ENCODE results near the gene ADGRD1.

DNA sequence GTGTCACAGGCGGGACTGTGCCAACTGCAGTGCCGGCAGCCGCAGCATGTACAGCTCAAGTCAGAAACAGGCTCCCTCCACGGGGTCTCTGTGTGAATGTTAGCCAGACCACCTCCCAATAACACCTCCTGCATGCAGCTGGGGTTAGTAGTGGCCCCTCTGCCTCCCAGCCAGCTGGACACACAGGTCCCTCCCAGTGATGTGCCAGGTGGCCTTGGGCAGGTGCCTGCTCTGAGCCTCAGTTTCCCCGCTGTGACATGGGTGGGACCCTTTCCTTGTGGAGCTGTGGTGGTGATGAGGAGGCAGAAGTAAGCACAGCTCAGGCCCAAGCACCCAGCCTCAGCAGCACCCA is 139.9 kb downstream of the ADGRD1 start:
- TF ChIP-seq, protein P1, sequence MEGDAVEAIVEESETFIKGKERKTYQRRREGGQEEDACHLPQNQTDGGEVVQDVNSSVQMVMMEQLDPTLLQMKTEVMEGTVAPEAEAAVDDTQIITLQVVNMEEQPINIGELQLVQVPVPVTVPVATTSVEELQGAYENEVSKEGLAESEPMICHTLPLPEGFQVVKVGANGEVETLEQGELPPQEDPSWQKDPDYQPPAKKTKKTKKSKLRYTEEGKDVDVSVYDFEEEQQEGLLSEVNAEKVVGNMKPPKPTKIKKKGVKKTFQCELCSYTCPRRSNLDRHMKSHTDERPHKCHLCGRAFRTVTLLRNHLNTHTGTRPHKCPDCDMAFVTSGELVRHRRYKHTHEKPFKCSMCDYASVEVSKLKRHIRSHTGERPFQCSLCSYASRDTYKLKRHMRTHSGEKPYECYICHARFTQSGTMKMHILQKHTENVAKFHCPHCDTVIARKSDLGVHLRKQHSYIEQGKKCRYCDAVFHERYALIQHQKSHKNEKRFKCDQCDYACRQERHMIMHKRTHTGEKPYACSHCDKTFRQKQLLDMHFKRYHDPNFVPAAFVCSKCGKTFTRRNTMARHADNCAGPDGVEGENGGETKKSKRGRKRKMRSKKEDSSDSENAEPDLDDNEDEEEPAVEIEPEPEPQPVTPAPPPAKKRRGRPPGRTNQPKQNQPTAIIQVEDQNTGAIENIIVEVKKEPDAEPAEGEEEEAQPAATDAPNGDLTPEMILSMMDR (IDR thresholded peaks at IDR 0.05) = no peak
- TF ChIP-seq, protein P2, sequence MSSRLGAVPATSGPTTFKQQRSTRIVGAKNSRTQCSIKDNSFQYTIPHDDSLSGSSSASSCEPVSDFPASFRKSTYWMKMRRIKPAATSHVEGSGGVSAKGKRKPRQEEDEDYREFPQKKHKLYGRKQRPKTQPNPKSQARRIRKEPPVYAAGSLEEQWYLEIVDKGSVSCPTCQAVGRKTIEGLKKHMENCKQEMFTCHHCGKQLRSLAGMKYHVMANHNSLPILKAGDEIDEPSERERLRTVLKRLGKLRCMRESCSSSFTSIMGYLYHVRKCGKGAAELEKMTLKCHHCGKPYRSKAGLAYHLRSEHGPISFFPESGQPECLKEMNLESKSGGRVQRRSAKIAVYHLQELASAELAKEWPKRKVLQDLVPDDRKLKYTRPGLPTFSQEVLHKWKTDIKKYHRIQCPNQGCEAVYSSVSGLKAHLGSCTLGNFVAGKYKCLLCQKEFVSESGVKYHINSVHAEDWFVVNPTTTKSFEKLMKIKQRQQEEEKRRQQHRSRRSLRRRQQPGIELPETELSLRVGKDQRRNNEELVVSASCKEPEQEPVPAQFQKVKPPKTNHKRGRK (CRISPR knock-in tag; IDR thresholded peaks at IDR 0.05; ENCODE audit: borderline replicate concordance) = no peak
- TF ChIP-seq ZBTB21 (CRISPR knock-in tag; IDR thresholded peaks at IDR 0.05; ENCODE audit: borderline replicate concordance) = no peak
- TF ChIP-seq, protein P3, sequence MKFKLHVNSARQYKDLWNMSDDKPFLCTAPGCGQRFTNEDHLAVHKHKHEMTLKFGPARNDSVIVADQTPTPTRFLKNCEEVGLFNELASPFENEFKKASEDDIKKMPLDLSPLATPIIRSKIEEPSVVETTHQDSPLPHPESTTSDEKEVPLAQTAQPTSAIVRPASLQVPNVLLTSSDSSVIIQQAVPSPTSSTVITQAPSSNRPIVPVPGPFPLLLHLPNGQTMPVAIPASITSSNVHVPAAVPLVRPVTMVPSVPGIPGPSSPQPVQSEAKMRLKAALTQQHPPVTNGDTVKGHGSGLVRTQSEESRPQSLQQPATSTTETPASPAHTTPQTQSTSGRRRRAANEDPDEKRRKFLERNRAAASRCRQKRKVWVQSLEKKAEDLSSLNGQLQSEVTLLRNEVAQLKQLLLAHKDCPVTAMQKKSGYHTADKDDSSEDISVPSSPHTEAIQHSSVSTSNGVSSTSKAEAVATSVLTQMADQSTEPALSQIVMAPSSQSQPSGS (CRISPR knock-in tag; IDR thresholded peaks at IDR 0.05; ENCODE audit: borderline replicate concordance, low read depth) = no peak
- TF ChIP-seq, protein P4, sequence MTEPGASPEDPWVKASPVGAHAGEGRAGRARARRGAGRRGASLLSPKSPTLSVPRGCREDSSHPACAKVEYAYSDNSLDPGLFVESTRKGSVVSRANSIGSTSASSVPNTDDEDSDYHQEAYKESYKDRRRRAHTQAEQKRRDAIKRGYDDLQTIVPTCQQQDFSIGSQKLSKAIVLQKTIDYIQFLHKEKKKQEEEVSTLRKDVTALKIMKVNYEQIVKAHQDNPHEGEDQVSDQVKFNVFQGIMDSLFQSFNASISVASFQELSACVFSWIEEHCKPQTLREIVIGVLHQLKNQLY (CRISPR knock-in tag; IDR thresholded peaks at IDR 0.05) = no peak
- TF ChIP-seq, protein P5, sequence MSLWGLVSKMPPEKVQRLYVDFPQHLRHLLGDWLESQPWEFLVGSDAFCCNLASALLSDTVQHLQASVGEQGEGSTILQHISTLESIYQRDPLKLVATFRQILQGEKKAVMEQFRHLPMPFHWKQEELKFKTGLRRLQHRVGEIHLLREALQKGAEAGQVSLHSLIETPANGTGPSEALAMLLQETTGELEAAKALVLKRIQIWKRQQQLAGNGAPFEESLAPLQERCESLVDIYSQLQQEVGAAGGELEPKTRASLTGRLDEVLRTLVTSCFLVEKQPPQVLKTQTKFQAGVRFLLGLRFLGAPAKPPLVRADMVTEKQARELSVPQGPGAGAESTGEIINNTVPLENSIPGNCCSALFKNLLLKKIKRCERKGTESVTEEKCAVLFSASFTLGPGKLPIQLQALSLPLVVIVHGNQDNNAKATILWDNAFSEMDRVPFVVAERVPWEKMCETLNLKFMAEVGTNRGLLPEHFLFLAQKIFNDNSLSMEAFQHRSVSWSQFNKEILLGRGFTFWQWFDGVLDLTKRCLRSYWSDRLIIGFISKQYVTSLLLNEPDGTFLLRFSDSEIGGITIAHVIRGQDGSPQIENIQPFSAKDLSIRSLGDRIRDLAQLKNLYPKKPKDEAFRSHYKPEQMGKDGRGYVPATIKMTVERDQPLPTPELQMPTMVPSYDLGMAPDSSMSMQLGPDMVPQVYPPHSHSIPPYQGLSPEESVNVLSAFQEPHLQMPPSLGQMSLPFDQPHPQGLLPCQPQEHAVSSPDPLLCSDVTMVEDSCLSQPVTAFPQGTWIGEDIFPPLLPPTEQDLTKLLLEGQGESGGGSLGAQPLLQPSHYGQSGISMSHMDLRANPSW (CRISPR knock-in tag; conservative IDR thresholded peaks at IDR 0.05; ENCODE audit: low read depth) = no peak
- TF ChIP-seq OVOL2 (CRISPR knock-in tag; IDR thresholded peaks at IDR 0.05; ENCODE audit: borderline replicate concordance) = no peak
- no peak for TF ChIP-seq GTF2I (CRISPR knock-in tag; conservative IDR thresholded peaks at IDR 0.05)
- no peak for TF ChIP-seq GABPB1 (CRISPR knock-in tag; IDR thresholded peaks at IDR 0.05)
- TF ChIP-seq, protein P6, sequence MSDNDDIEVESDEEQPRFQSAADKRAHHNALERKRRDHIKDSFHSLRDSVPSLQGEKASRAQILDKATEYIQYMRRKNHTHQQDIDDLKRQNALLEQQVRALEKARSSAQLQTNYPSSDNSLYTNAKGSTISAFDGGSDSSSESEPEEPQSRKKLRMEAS (CRISPR knock-in tag; IDR thresholded peaks at IDR 0.05) = no peak
- TF ChIP-seq NR2C2 (CRISPR knock-in tag; IDR thresholded peaks at IDR 0.05) = no peak

All from WTC11 (cell line).